ENCODE measurements around the gene NEAT1.

NEAT1 gene

GRCh38 chr11:65488273-65489034, 65.9 kb downstream of the NEAT1 start:
- no peak for FAIRE-seq

DNA sequence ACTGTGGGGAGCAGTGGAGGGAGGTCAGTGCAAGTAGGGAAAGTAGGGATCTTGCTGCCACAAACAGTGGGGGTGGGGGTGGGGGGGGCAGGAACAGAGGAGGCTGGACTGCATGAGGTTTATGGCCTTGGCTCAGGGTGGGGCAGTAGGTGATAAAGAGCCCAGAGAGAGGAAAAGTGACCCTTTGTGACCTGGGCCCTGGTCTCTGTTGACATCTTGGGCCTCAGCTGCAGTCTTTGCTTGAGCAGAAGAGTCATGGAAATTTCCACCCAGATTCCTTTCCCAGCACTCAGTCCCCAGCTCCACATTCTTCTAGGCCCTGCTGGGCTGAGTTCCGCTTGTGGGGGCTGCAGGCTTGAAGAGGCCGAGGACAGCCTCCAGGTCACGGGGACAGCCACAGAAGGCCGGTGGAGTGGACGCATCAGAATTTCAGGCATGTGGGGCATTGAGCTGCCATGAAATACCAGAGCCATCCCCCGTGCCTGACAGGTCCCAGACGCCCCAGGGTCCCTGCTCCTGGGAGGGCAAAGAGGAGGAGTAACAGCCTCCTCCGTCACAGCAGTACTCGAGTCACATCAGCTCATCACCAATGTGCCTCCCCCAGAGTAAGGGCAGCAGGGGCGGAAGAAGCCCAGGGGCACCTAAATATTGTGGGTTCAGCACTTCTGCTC, 66.6 kb downstream of the NEAT1 start:
- FAIRE-seq: no peak

GRCh38 chr11:65489706-65490320, 67.2 kb downstream of the NEAT1 start:
- FAIRE-seq: no peak

DNA sequence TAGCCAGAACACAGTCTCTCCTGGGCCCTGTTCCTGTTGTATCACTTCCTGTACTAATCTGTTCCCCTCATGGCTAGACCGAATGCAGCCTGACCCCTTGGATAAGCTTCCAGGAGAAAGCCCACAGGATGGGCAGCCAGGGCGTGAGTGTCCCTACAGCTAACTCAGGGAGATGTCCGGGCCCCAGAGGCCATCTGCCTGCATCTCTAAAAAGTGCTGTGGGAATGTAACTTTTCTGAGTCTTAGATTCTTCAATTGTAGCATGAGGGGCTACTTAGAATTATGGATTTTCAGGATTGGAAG, 68.5 kb downstream of the NEAT1 start:
- FAIRE-seq: no peak

DNA sequence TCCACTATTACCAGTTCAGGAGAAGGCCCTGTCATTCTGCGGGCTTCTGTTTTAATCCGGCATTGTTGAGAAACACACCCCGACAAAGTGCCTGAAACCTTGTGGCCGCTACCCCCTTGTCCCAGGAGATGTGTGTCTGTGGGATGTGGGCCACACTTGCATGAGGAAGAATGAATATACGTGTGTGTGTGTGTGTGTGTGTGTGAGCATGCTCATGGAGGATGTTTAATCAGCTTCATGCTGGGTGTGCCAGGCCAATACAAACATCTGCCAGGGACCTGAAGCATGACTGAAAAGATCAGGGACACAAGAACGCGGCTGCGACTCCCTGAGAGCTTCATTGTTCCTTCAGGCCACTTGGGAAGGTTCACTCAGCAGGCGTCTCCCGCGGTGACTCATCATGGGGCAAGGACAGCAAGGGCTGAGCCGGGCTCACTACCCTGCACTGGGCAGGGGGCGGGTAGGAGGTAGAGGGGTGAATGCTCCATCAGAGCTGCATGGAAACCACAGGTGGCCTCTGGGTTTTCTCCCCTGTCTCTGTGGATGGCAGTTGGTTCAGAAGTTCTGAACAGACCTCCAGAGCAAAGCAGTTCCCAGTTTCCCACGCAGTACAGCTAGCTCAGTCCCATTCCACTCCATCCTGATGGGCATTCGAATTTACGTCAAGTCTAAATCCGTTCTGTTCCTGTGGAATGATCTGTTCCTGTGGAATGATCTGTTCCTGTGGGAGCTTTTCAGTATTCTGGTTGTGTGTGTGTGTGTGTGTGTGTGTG, 69.2 kb downstream of the NEAT1 start:
- FAIRE-seq: no peak

GRCh38 chr11:65492387-65492636, 69.7 kb downstream of the NEAT1 start:
- no peak for FAIRE-seq

GRCh38 chr11:65492637-65493366, 70.2 kb downstream of the NEAT1 start:
- FAIRE-seq: no peak

GRCh38 chr11:65493367-65494176, 71.0 kb downstream of the NEAT1 start:
- FAIRE-seq: no peak

Data from TTC549 (cell line).